Measurements from ENCODE around the gene SFXN2. TPM values are rescaled to one million over a fixed set of nuclear protein-coding genes. Genes with fewer than 3 reads are reported as not detected.
"Not testable (repeated sequence)": the region's sequence is repeated elsewhere in the genome, so short reads cannot be mapped to it uniquely, and the experiment has no call there.

The SFXN2 gene, protein sequence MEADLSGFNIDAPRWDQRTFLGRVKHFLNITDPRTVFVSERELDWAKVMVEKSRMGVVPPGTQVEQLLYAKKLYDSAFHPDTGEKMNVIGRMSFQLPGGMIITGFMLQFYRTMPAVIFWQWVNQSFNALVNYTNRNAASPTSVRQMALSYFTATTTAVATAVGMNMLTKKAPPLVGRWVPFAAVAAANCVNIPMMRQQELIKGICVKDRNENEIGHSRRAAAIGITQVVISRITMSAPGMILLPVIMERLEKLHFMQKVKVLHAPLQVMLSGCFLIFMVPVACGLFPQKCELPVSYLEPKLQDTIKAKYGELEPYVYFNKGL
- 38.7 TPM in 2 replicates for total RNA-seq

DNA sequence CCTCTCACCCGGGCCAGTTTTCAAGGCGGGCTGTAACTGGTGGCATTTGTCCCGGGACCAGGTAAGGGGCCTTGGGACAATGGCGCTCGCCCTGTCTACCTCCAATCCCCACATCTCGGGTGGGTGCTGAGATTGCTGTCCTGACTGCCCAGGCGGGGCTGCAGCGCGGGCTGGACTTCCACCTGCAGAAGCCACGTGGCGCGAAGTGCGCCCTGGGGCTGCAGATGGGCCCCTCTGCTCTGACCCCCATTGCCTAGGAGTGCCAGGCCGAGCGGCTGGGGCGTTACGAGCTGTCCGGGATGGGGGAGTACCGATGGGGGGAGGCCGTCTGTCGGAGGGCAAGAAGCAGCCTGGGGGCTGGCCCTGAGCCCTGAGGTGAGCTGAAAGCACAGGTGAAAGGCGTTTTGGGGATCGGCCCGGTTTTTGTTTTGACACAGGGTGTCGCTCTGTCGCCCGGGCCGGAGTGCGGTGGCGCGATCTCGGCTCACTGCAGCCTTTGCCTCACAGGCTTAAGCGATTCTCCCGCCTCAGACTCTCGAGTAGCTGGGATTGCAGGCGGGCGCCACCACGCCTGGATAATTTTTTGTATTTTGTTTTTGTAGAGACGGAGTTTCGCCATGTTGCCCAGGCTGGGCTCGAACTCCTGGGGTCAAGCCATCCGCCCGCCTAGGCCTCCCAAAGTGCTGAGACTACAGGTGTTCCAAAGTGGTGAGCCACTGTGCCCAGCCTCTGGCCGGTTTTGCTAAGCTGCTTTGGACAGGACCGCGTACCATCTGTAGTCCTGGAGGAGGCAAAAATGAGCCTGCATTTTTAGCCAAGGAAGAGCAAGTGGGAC, at the start of gene SFXN2:
Gene SFXN2, plus strand, starts transcription at position 16 of the 835 bp plus-strand sequence. CDS start 12,001 bp downstream, outside the sequence.
- H3K4me1 Mint-ChIP-seq: peaks cover 44% of the 10 kb centered on the region
- no peaks in the 10 kb centered on the region for H3K27me3 Mint-ChIP-seq
- peak; percentile 86 for DNase-seq
- H3K36me3 Mint-ChIP-seq (ENCODE audit: low read depth): peaks cover 21% of the 10 kb centered on the region
- intact Hi-C loops (cut with micrococcal nuclease): loop anchor here (1.0 to 5.0 kb wide), 9 partner anchors 28 to 652 kb away; partner anchors contain the start of genes ACTR1A, BORCS7, GBF1 and SUFU
- H3K4me3 Mint-ChIP-seq: peak within 1 kb of the TSS; percentile 80
- H3K27ac Mint-ChIP-seq: peak within 1 kb of the TSS; percentile 93
- H3K9me3 Mint-ChIP-seq: no peaks in the 10 kb centered on the region

DNA sequence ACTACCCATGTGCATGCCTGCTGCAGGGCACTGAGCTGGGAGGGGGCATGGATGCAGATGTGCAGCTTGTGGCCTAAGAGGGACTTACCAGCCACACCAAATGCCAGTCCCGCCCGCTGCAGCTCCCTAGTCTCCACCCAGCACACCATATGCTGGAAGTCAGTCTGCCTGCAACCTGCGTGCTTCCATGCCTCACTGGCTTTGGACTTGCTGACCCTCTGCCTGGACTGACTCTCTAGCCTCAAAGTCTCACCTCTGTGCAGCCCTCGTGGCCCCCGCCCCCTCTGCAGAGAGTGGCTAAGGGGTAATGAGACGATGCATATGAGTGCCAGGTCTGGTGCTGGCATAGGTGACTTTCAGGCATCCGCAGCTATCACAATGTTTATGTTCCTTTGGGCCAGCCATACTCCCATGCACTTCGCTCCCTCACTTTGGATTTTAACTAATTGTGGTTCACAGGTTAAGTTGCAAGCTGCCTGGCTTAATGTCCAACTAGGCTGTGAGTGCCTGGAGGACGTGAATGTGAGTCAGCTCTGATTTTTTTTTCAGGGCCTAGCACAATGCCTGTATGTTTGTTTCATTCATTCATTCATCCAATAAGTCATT, 48.4 kb upstream of the SFXN2 start:
- no peaks in the 10 kb centered on the region for H3K9me3 Mint-ChIP-seq
- peak; percentile 54 for DNase-seq
- no peaks in the 10 kb centered on the region for H3K36me3 Mint-ChIP-seq (ENCODE audit: low read depth)
- H3K27me3 Mint-ChIP-seq: no peaks in the 10 kb centered on the region
- intact Hi-C loops (cut with micrococcal nuclease): no loop called here
- peaks cover 24% of the 10 kb centered on the region for H3K4me1 Mint-ChIP-seq
- H3K27ac Mint-ChIP-seq: no peak overlapping the region
- H3K4me3 Mint-ChIP-seq: no peak overlapping the region

- H3K27ac Mint-ChIP-seq; intact Hi-C loops (cut with micrococcal nuclease); DNase-seq; H3K27me3 Mint-ChIP-seq; H3K9me3 Mint-ChIP-seq; H3K36me3 Mint-ChIP-seq (ENCODE audit: low read depth); H3K4me3 Mint-ChIP-seq: not testable (repeated sequence)
- peaks cover 14% of the 10 kb centered on the region for H3K4me1 Mint-ChIP-seq
Measured at GRCh38 chr10:102667411-102667810, 47.0 kb upstream of the SFXN2 start.

- no peaks in the 10 kb centered on the region for H3K36me3 Mint-ChIP-seq (ENCODE audit: low read depth)
- H3K4me1 Mint-ChIP-seq: peaks cover 14% of the 10 kb centered on the region
- peak overlapping the region; percentile 15 for H3K27ac Mint-ChIP-seq
- H3K9me3 Mint-ChIP-seq: no peaks in the 10 kb centered on the region
- DNase-seq: peak; percentile 53
- intact Hi-C loops (cut with micrococcal nuclease): no loop called here
- no peaks in the 10 kb centered on the region for H3K27me3 Mint-ChIP-seq
- H3K4me3 Mint-ChIP-seq: no peak overlapping the region
Measured at GRCh38 chr10:102668326-102669107, 45.9 kb upstream of the SFXN2 start.

DNA sequence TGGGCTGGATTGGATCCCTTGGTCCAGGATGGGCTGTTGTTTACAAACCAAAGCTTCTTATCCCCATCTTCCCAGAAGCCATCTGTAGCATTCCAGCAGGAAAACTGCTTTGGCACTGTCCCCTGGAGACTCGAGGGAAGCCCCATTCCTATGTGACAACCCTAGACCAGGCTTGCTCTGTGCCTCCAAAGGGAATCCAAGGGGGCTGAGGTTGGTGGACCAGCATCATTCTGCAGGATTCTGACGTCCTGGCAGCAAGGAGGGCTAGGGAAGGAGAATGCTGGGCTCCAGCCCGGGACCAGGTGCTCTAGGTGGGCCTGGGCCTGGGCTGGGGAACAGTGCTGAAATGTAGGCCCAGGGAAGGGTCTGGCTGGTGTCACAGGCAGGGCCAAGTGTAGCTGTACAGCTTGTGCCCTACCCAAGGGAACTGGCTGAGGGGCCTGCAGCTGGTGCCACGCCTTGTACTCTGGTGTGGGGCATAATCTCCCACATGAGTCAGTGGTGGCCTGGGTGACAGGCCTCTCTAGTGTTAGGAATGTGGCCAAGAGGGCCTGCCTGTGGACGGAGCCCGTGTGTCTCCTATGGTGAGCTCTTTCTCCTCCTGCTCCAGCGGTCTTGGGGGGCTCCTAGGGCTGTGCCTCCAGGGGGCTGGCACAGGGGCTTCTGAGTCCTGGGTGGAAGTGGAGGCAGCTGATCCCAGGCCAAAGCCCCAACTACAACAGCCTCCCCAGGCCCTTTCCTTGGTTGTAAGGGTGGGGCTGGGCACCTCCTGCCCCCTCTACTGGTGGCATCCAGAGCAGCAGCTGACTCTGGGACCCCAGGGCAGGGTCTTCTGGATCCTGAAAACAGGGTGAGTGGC, 45.0 kb upstream of the SFXN2 start:
- no peak overlapping the region for H3K4me3 Mint-ChIP-seq
- H3K27me3 Mint-ChIP-seq: no peaks in the 10 kb centered on the region
- H3K9me3 Mint-ChIP-seq: no peaks in the 10 kb centered on the region
- H3K27ac Mint-ChIP-seq: no peak overlapping the region
- peaks cover 23% of the 10 kb centered on the region for H3K4me1 Mint-ChIP-seq
- no peaks in the 10 kb centered on the region for H3K36me3 Mint-ChIP-seq (ENCODE audit: low read depth)
- intact Hi-C loops (cut with micrococcal nuclease): loop anchor here (5.0 kb wide), 1 partner anchor 167 kb away; the partner anchor contains the start of genes ACTR1A and SUFU
- DNase-seq: peak; percentile 77

DNA sequence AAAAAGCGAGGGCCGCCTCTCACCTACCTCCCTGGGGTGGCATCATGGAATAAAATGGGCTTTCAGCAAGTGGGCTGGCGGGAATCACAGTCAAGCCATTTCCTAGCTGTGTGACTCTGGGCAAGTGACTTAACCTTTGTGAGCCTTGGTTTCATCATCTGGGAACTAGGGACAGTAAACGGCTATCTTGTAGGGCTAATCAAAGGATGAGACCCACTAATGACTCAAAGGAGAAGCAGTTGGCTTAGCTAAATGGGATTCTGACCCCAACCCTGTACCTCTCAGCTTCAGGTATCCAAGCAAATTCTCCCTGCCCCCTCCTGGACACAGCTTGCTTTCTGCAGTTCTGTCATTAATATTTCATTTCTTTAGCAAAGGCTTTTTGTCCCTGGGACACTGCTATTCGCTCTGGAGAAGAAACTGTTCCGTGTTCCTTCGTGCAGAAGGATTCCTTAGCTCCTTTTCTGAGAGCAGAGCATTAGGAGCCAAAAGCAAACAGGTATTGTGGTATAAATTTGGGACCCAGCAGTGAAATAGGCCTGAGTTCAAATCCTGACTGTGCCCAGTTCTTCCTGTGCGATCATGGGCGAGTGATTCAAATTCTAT, 44.3 kb upstream of the SFXN2 start:
- Mint-ChIP-seq H3K36me3 (ENCODE audit: low read depth) (no peaks in the 10 kb centered on the region), H3K9me3 (no peaks in the 10 kb centered on the region), H3K27me3 (no peaks in the 10 kb centered on the region), H3K27ac (no peak overlapping the region), H3K4me1 (peaks cover 31% of the 10 kb centered on the region), H3K4me3 (no peak overlapping the region)
- intact Hi-C loops (cut with micrococcal nuclease): loop anchor here (5.0 kb wide), 1 partner anchor 168 kb away; the partner anchor contains the start of genes ACTR1A and SUFU
- DNase-seq: no peak

GRCh38 chr10:102670871-102671434, 43.5 kb upstream of the SFXN2 start:
- peaks cover 36% of the 10 kb centered on the region for H3K4me1 Mint-ChIP-seq
- H3K9me3 Mint-ChIP-seq: no peaks in the 10 kb centered on the region
- no peaks in the 10 kb centered on the region for H3K36me3 Mint-ChIP-seq (ENCODE audit: low read depth)
- DNase-seq: no peak
- intact Hi-C loops (cut with micrococcal nuclease): loop anchor here (5.0 kb wide), 1 partner anchor 169 kb away; the partner anchor contains the start of genes ACTR1A and SUFU
- no peaks in the 10 kb centered on the region for H3K27me3 Mint-ChIP-seq
- no peak overlapping the region for H3K27ac Mint-ChIP-seq
- no peak overlapping the region for H3K4me3 Mint-ChIP-seq

GRCh38 chr10:102673236-102673818, 41.1 kb upstream of the SFXN2 start:
- Mint-ChIP-seq H3K4me1 (peaks cover 27% of the 10 kb centered on the region), H3K4me3 (peak overlapping the region; percentile 76), H3K36me3 (ENCODE audit: low read depth) (no peaks in the 10 kb centered on the region), H3K9me3 (no peaks in the 10 kb centered on the region), H3K27me3 (no peaks in the 10 kb centered on the region), H3K27ac (no peak overlapping the region)
- DNase-seq: peak; percentile 56
- intact Hi-C loops (cut with micrococcal nuclease): loop anchor here (5.0 kb wide), 1 partner anchor 171 kb away; the partner anchor contains the start of genes ACTR1A and SUFU

DNA sequence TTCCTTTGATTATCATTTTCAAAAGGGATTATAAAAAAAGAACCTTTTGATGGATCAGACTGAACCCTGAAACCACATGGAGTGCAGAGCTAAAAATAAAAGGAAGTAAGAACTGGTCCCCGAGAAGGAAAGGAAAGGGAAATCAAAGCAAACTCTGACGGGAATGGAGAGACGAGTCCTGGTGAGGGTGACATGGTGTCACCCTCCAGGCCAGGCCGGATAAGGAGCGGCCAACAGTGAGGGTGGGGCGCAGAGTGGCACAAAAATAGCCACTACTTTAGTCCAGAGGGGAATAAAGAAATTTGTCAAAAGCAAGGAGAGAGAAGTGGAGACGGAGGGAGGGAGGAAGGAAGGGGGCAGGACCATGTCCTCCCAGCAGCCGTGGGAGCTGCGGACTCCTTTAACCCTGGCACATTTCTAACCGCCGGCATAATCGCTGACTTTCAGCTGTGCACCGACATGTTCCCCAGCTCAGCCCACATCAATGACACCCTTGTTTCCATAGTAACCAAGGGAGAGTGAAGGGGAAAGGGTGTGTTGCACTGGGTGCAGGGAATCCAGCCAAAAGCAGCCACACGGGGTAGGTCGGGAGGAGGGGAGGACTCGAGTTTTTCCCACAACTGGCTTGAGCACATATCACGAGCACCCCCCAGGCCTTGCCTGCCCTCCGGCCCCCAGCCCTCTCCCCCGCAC, 40.5 kb upstream of the SFXN2 start:
- Mint-ChIP-seq H3K27ac (peak overlapping the region; percentile 75), H3K4me1 (peaks cover 26% of the 10 kb centered on the region), H3K36me3 (ENCODE audit: low read depth) (no peaks in the 10 kb centered on the region), H3K27me3 (no peaks in the 10 kb centered on the region), H3K4me3 (peak overlapping the region; percentile 76), H3K9me3 (no peaks in the 10 kb centered on the region)
- intact Hi-C loops (cut with micrococcal nuclease): loop anchor here (1.0 to 5.0 kb wide), 3 partner anchors 13 to 172 kb away; partner anchors contain the start of genes ACTR1A and SUFU
- DNase-seq: peak; percentile 94

GRCh38 chr10:102674566-102674965, 39.9 kb upstream of the SFXN2 start:
- no peaks in the 10 kb centered on the region for H3K9me3 Mint-ChIP-seq
- no peaks in the 10 kb centered on the region for H3K27me3 Mint-ChIP-seq
- DNase-seq: peak; percentile 75
- H3K4me1 Mint-ChIP-seq: peaks cover 26% of the 10 kb centered on the region
- peak overlapping the region; percentile 76 for H3K4me3 Mint-ChIP-seq
- intact Hi-C loops (cut with micrococcal nuclease): loop anchor here (1.0 to 5.0 kb wide), 3 partner anchors 13 to 172 kb away; partner anchors contain the start of genes ACTR1A and SUFU
- H3K36me3 Mint-ChIP-seq (ENCODE audit: low read depth): no peaks in the 10 kb centered on the region
- H3K27ac Mint-ChIP-seq: no peak overlapping the region
